ENCODE data around the gene COQ4.

GRCh38 chr9:128349125-128349524, 26.5 kb downstream of the COQ4 start:
- TF ChIP-seq POLR2AphosphoS5 (IDR thresholded peaks at IDR 0.05; ENCODE audit: low read depth, low read length) (no peak), POLR2A (IDR thresholded peaks at IDR 0.05; ENCODE audit: low read depth, low read length) (no peak), TAF1 (IDR thresholded peaks at IDR 0.05; ENCODE audit: borderline replicate concordance, low read depth, low read length) (no peak)

Data from GM12892 (cell line).